KMS-11 (cell line): ENCODE data around the gene C16orf96.

ENCODE experiments used
- H2AFZ ChIP-seq: fragments of 200-600 bp; sonication (generic); 2 replicates; pipeline ENCODE4 v1.6.1; 2016; ENCODE audit warnings: antibody characterized with exemption, mixed run types, low read depth
- H3K27ac ChIP-seq: fragments of 200-600 bp; sonication (generic); 2 replicates; pipeline ENCODE4 v1.6.1; 2016; ENCODE audit warnings: mild to moderate bottlenecking, mixed run types
- H3K27me3 ChIP-seq: fragments of 200-600 bp; sonication (generic); 2 replicates; pipeline ENCODE4 v1.6.1; 2017; ENCODE audit warnings: mild to moderate bottlenecking, low read depth, mixed run types, moderate library complexity; ENCODE audit not compliant: insufficient read depth
- H3K36me3 ChIP-seq: fragments of 200-600 bp; sonication (generic); 2 replicates; pipeline ENCODE4 v1.6.1; 2017; ENCODE audit warnings: mild to moderate bottlenecking, mixed run types; ENCODE audit not compliant: insufficient read depth
- H3K4me1 ChIP-seq: fragments of 200-600 bp; sonication (generic); 2 replicates; pipeline ENCODE4 v1.6.1; 2016; ENCODE audit warnings: mild to moderate bottlenecking, low read depth, mixed run types; ENCODE audit not compliant: poor library complexity, severe bottlenecking
- H3K4me2 ChIP-seq: fragments of 200-600 bp; sonication (generic); 2 replicates; pipeline ENCODE4 v1.7.0; 2016; ENCODE audit warnings: mild to moderate bottlenecking, mixed run types
- H3K4me3 ChIP-seq: fragments of 200-600 bp; sonication (generic); IDR thresholded peaks from 2 replicates; pipeline ENCODE4 v1.6.1; 2017; ENCODE audit warnings: low read depth, low read length, mixed read lengths; ENCODE audit not compliant: insufficient read depth
- H3K79me2 ChIP-seq: fragments of 200-600 bp; sonication (generic); 2 replicates; pipeline ENCODE4 v1.6.1; 2016; ENCODE audit warnings: low read depth, mixed run types; ENCODE audit not compliant: insufficient read depth
- H3K9ac ChIP-seq: fragments of 200-600 bp; sonication (generic); 2 replicates; pipeline ENCODE4 v1.6.1; 2016; ENCODE audit warnings: mild to moderate bottlenecking, mixed run types
- H4K20me1 ChIP-seq: fragments of 200-600 bp; sonication (generic); 2 replicates; pipeline ENCODE4 v1.6.1; 2016; ENCODE audit warnings: mild to moderate bottlenecking, mixed run types; ENCODE audit not compliant: insufficient read depth
- CTCF ChIP-seq: fragments of 200-600 bp; sonication (generic); conservative IDR thresholded peaks from 2 replicates; pipeline ENCODE4 v1.6.1; 2017; ENCODE audit warnings: low read depth, mild to moderate bottlenecking, antibody characterized with exemption, low read length, moderate library complexity, mixed read lengths

C16orf96 gene

GRCh38 chr16:4633910-4634635, 77.9 kb downstream of the C16orf96 start:
- Histone ChIP-seq H3K4me3 (no peak overlapping the region), H3K27me3 (no peaks in the 10 kb centered on the region), H3K9ac (no peak overlapping the region), H2AFZ (no peak overlapping the region), H3K79me2 (peaks cover 18% of the 10 kb centered on the region; the same call in 1 of the 2 replicates), H3K4me2 (no peak overlapping the region), H3K27ac (no peak overlapping the region), H4K20me1 (no peaks in the 10 kb centered on the region; the same call in 1 of the 2 replicates), H3K4me1 (peaks cover 4% of the 10 kb centered on the region), H3K36me3 (no peaks in the 10 kb centered on the region)
- no peak for TF ChIP-seq CTCF

- no peak overlapping the region for H3K4me3 ChIP-seq
- peaks cover 18% of the 10 kb centered on the region; the same call in 1 of the 2 replicates for H3K79me2 ChIP-seq
- no peaks in the 10 kb centered on the region for H3K36me3 ChIP-seq
- H4K20me1 ChIP-seq = no peaks in the 10 kb centered on the region; the same call in 1 of the 2 replicates
- no peak for TF ChIP-seq CTCF
- H2AFZ ChIP-seq = no peak overlapping the region
- H3K4me2 ChIP-seq = no peak overlapping the region
- H3K27ac ChIP-seq = no peak overlapping the region
- peaks cover 4% of the 10 kb centered on the region for H3K4me1 ChIP-seq
- H3K27me3 ChIP-seq = no peaks in the 10 kb centered on the region
- no peak overlapping the region for H3K9ac ChIP-seq
Measured at GRCh38 chr16:4634768-4635167, 78.6 kb downstream of the C16orf96 start.

GRCh38 chr16:4636196-4636595, 80.1 kb downstream of the C16orf96 start:
- H3K4me1 ChIP-seq = peaks cover 12% of the 10 kb centered on the region
- no peaks in the 10 kb centered on the region; the same call in 1 of the 2 replicates for H4K20me1 ChIP-seq
- no peak overlapping the region for H3K4me3 ChIP-seq
- no peaks in the 10 kb centered on the region for H3K27me3 ChIP-seq
- no peak overlapping the region for H2AFZ ChIP-seq
- H3K27ac ChIP-seq = no peak overlapping the region
- H3K36me3 ChIP-seq = no peaks in the 10 kb centered on the region
- H3K9ac ChIP-seq = no peak overlapping the region
- no peak overlapping the region for H3K4me2 ChIP-seq
- peaks cover 21% of the 10 kb centered on the region; the same call in 1 of the 2 replicates for H3K79me2 ChIP-seq
- no peak for TF ChIP-seq CTCF

- Histone ChIP-seq H3K79me2 (peaks cover 30% of the 10 kb centered on the region; the same call in 1 of the 2 replicates), H3K27me3 (no peaks in the 10 kb centered on the region), H2AFZ (no peak overlapping the region), H3K9ac (no peak overlapping the region), H4K20me1 (no peaks in the 10 kb centered on the region; the same call in 1 of the 2 replicates), H3K27ac (no peak overlapping the region), H3K4me3 (no peak overlapping the region), H3K4me2 (no peak overlapping the region), H3K36me3 (no peaks in the 10 kb centered on the region), H3K4me1 (peaks cover 12% of the 10 kb centered on the region)
- TF ChIP-seq CTCF = no peak
Measured at GRCh38 chr16:4637501-4638166, 81.5 kb downstream of the C16orf96 start.
